ENCODE data around the gene RAI1.

The RAI1 gene

GRCh38 chr17:17721140-17721668 lies 39.9 kb downstream of the RAI1 start:
- DNase-seq: no peak

GRCh38 chr17:17722081-17722905 lies 41.0 kb downstream of the RAI1 start:
- DNase-seq: no peak

GRCh38 chr17:17722906-17723353 lies 41.7 kb downstream of the RAI1 start:
- no peak for DNase-seq

- DNase-seq: peak; percentile 15
Measured at GRCh38 chr17:17723354-17724261, 42.4 kb downstream of the RAI1 start.

GRCh38 chr17:17724307-17725010 lies 43.2 kb downstream of the RAI1 start:
- peak; percentile 45 for DNase-seq

GRCh38 chr17:17725011-17725751 lies 43.9 kb downstream of the RAI1 start:
- no peak for DNase-seq

- DNase-seq: no peak
Measured at GRCh38 chr17:17725752-17726457, 44.6 kb downstream of the RAI1 start.

GRCh38 chr17:17726458-17727060 lies 45.3 kb downstream of the RAI1 start:
- DNase-seq: no peak

- DNase-seq: no peak
Measured at GRCh38 chr17:17727111-17727659, 45.9 kb downstream of the RAI1 start.

GRCh38 chr17:17728146-17728545 lies 46.9 kb downstream of the RAI1 start:
- no peak for DNase-seq

GRCh38 chr17:17728550-17729251 lies 47.4 kb downstream of the RAI1 start:
- no peak for DNase-seq

GRCh38 chr17:17729620-17730249 lies 48.5 kb downstream of the RAI1 start:
- DNase-seq: peak; percentile 64

GRCh38 chr17:17730250-17730935 lies 49.1 kb downstream of the RAI1 start:
- no peak for DNase-seq

- DNase-seq: no peak
Measured at GRCh38 chr17:17732444-17732843, 51.2 kb downstream of the RAI1 start.

- no peak for DNase-seq
Measured at GRCh38 chr17:17732892-17733670, 51.8 kb downstream of the RAI1 start.

GRCh38 chr17:17736205-17737183 lies 55.2 kb downstream of the RAI1 start:
- no peak for DNase-seq
